WERI-Rb-1 (cell line): ENCODE data around the gene CACNB2.

Source experiments
- DNase-seq: peaks from one replicate; pipeline ENCODE4 v3.0.0-alpha.2; 2020
- H3K27ac ChIP-seq: fragments of 250-450 bp; sonication (Bioruptor Pico); 2 replicates; pipeline ENCODE4 v1.5.1; 2020; ENCODE audit warnings: mild to moderate bottlenecking, moderate library complexity
- H3K27me3 ChIP-seq: fragments of 250-450 bp; sonication (Bioruptor Pico); 2 replicates; pipeline ENCODE4 v1.5.1; 2021; ENCODE audit warnings: mild to moderate bottlenecking, low read depth, moderate library complexity; ENCODE audit not compliant: insufficient read depth, severe bottlenecking
- H3K36me3 ChIP-seq: fragments of 250-450 bp; sonication (Bioruptor Pico); 2 replicates; pipeline ENCODE4 v1.5.1; 2020; ENCODE audit warnings: mild to moderate bottlenecking, moderate library complexity
- H3K4me3 ChIP-seq: 2 replicates; pipeline ENCODE4 v1.5.1; 2011; ENCODE audit warnings: low read depth, mild to moderate bottlenecking, control low read depth, low read length
- H3K9me3 ChIP-seq: fragments of 250-450 bp; sonication (Bioruptor Pico); 2 replicates; pipeline ENCODE4 v1.5.1; 2021; ENCODE audit warnings: mild to moderate bottlenecking, moderate library complexity; ENCODE audit not compliant: severe bottlenecking
- CTCF ChIP-seq: IDR thresholded peaks from 2 replicates; pipeline ENCODE4 v1.5.1; 2011; ENCODE audit warnings: low read depth, mild to moderate bottlenecking, control low read depth, inconsistent platforms, low read length

The CACNB2 gene

DNA sequence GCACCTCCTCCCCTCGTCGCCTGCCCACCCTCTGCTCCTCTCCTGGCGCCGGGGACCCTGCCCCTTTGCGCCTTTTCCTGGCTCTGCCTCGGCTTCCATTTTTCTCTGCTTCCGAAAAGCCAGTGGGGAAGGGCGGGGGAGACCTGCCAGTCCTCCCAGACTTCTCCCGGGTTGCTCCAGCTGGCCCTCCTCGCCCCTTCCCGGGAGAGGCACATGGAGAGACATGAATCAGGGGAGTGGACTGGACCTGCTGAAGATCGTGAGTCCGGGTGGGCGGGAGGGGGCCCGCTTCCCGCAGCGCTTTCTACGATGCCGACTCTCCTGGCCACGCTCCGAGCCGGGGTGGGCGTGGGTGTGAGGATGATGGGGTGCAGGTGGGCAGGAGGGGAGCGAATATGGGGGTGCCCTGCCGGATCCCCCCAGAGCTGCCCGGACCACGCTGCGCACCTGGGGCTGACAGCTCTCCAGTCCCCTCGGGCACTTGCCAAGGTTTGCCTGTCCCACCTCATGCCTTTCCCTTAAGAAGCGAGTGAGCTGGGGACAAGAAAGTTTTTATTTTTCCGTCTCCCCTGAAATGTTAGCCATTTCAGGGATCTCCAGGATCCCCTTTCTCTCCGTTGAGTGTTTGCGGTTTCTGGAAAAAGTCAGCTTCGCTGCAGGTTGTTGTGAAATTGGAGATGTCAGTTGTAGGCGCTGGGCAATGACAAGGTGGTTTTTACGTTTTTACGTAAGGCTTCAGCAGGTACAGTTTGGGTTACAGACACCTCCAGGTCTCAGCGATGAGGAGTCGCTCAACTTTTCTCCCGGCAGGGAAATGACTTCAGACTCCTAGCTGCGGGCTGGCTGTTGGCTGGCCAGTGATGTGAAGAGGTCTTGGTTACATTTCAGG lies 977 bp downstream of the CACNB2 start:
- H3K27ac ChIP-seq: no peak overlapping the region; the same call in 1 of the 2 replicates
- H3K27me3 ChIP-seq: no peaks in the 10 kb centered on the region
- H3K36me3 ChIP-seq: no peaks in the 10 kb centered on the region
- DNase-seq: no peak
- H3K4me3 ChIP-seq: peak overlapping the region; percentile 67
- TF ChIP-seq CTCF: no peak
- no peaks in the 10 kb centered on the region for H3K9me3 ChIP-seq

GRCh38 chr10:18142151-18142550 lies 1.9 kb downstream of the CACNB2 start:
- Histone ChIP-seq H3K9me3 (no peaks in the 10 kb centered on the region), H3K27ac (no peak overlapping the region), H3K36me3 (no peaks in the 10 kb centered on the region), H3K4me3 (no peak overlapping the region), H3K27me3 (no peaks in the 10 kb centered on the region)
- TF ChIP-seq CTCF: no peak
- DNase-seq: no peak

DNA sequence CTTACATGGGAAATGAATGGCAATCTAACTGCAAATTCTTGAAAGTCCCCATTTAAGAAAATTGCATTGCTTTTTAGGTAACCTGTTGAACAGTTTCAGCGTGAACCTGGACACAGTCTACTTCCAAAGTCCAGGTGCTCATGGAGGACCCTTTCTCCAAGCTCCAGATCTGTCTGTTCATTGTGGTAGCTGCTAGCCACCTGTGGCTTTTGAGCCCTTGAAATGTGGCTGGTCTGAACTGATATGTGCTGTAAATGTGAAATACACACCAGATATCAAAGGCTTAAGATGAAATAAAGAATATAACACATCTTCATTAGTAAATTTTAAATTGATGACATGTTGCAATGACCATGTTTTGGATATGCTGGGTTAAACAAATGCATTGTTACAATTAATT lies 4.2 kb downstream of the CACNB2 start:
- no peak for DNase-seq
- H3K9me3 ChIP-seq: no peaks in the 10 kb centered on the region
- no peaks in the 10 kb centered on the region for H3K27me3 ChIP-seq
- no peak for TF ChIP-seq CTCF
- no peak overlapping the region for H3K27ac ChIP-seq
- no peaks in the 10 kb centered on the region for H3K36me3 ChIP-seq
- H3K4me3 ChIP-seq: no peak overlapping the region

- no peak overlapping the region for H3K27ac ChIP-seq
- H3K4me3 ChIP-seq: no peak overlapping the region
- no peaks in the 10 kb centered on the region for H3K36me3 ChIP-seq
- TF ChIP-seq CTCF: no peak
- no peak for DNase-seq
- no peaks in the 10 kb centered on the region for H3K27me3 ChIP-seq
- no peaks in the 10 kb centered on the region for H3K9me3 ChIP-seq
Observed at GRCh38 chr10:18144928-18145327, 4.7 kb downstream of the CACNB2 start.

- Histone ChIP-seq H3K9me3 (no peaks in the 10 kb centered on the region), H3K36me3 (no peaks in the 10 kb centered on the region), H3K27me3 (no peaks in the 10 kb centered on the region), H3K4me3 (no peak overlapping the region), H3K27ac (no peak overlapping the region)
- no peak for TF ChIP-seq CTCF
- DNase-seq: no peak
Observed at GRCh38 chr10:18145652-18146051, 5.4 kb downstream of the CACNB2 start.
